Activated CD4-positive, alpha-beta T cell treated with anti-CD3 and anti-CD28 coated beads, Interleukin-2, amount 10 ng/mL, durations not matched to agents 24 days and 14 days (primary cell): ENCODE results near the gene OR51V1. TPM values are rescaled to one million over a fixed set of nuclear protein-coding genes. Genes with fewer than 3 reads are reported as not detected.

ENCODE experiments used
- DNase-seq: peaks from one replicate; pipeline ENCODE4 v3.0.0; 2022
- H3K27ac Mint-ChIP-seq: one replicate; pipeline ENCODE4 v1.8.0; 2022; ENCODE audit warnings: mild to moderate bottlenecking, mixed read lengths
- H3K27me3 Mint-ChIP-seq: one replicate; pipeline ENCODE4 v1.8.0; 2022; ENCODE audit warnings: mixed read lengths
- H3K36me3 Mint-ChIP-seq: one replicate; pipeline ENCODE4 v1.8.0; 2022; ENCODE audit warnings: low read depth, mild to moderate bottlenecking, mixed read lengths
- H3K4me1 Mint-ChIP-seq: one replicate; pipeline ENCODE4 v1.8.0; 2021; ENCODE audit warnings: mixed read lengths
- H3K4me3 Mint-ChIP-seq: one replicate; pipeline ENCODE4 v1.8.0; 2022; ENCODE audit warnings: mild to moderate bottlenecking, moderate library complexity, mixed read lengths
- H3K9me3 Mint-ChIP-seq: one replicate; pipeline ENCODE4 v1.8.0; 2021; ENCODE audit warnings: mixed read lengths
- intact Hi-C: fragments of 100-400 bp; cut with micrococcal nuclease; formaldehyde crosslinking; loops from one replicate; pipeline ENCODE4 v1.15.1; 2023
- total RNA-seq: library from RNA; stranded (reverse); gene quantifications from 2 replicates; pipeline ENCODE4 v1.2.3, GENCODE V29; 2022

Gene OR51V1
- total RNA-seq, 1 donor from 2014 or later = not detected

DNA sequence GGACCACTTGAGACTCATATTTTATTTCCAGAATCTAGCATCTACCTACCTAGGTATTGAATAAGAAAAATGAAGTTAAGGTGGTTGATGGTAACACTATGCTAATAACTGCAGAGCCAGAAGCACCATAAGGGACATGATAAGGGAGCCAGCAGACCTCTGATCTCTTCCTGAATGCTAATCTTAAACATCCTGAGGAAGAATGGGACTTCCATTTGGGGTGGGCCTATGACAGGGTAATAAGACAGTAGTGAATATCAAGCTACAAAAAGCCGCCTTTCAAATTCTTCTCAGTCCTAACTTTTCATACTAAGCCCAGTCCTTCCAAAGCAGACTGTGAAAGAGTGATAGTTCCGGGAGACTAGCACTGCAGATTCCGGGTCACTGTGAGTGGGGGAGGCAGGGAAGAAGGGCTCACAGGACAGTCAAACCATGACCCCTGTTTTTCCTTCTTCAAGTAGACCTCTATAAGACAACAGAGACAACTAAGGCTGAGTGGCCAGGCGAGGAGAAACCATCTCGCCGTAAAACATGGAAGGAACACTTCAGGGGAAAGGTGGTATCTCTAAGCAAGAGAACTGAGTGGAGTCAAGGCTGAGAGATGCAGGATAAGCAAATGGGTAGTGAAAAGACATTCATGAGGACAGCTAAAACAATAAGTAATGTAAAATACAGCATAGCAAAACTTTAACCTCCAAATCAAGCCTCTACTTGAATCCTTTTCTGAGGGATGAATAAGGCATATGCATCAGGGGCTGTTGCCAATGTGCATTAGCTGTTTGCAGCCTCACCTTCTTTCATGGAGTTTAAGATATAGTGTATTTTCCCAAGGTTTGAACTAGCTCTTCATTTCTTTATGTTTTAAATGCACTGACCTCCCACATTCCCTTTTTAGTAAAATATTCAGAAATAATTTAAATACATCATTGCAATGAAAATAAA, 24.3 kb upstream of the OR51V1 start:
- no peaks in the 10 kb centered on the region for H3K36me3 Mint-ChIP-seq
- H3K27me3 Mint-ChIP-seq = no peaks in the 10 kb centered on the region
- no peaks in the 10 kb centered on the region for H3K9me3 Mint-ChIP-seq
- no peak overlapping the region for H3K4me3 Mint-ChIP-seq
- intact Hi-C loops = no loop called here
- no peak overlapping the region for H3K27ac Mint-ChIP-seq
- no peaks in the 10 kb centered on the region for H3K4me1 Mint-ChIP-seq
- DNase-seq = no peak

DNA sequence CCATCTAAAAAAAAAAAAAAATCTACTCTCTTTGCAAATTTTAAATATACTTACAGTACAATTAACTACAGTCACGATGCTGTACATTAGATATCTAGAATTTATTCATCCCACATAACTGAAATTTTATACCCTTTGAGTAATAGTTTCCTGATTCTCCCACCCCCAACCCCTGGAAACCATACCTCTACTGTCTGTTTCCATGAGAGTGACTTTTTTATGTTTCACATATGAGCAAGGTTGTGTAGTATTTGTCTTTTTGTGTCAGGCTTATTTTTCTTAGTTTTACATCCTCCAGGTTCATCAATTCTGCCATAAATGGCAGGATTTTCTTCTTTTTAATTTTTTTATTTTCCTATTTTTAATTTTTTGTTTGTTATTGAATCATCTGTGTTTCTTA, 23.2 kb upstream of the OR51V1 start:
- Mint-ChIP-seq H3K36me3 (no peaks in the 10 kb centered on the region), H3K9me3 (no peaks in the 10 kb centered on the region), H3K4me1 (no peaks in the 10 kb centered on the region), H3K27ac (no peak overlapping the region), H3K27me3 (no peaks in the 10 kb centered on the region), H3K4me3 (no peak overlapping the region)
- no peak for DNase-seq
- intact Hi-C loops = no loop called here

DNA sequence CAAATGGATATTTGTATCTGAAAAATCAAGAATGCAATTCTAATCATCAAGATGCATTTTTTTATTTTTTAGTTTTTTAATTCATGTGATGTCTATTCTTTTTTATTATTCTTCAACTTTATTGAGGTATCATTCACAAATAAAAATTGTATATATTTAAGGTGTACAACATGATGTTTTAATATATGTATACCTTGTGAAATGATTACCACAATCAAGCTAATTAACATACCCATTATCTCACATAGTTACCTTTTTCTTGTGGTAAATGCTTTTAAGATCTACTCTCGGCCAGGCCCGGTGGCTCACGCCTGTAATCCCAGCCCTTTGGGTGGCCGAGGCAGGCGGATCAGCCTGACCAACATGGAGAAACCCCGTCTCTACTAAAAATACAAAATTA, 22.7 kb upstream of the OR51V1 start:
- Mint-ChIP-seq H3K4me1 (no peaks in the 10 kb centered on the region), H3K36me3 (no peaks in the 10 kb centered on the region)
- DNase-seq = no peak

DNA sequence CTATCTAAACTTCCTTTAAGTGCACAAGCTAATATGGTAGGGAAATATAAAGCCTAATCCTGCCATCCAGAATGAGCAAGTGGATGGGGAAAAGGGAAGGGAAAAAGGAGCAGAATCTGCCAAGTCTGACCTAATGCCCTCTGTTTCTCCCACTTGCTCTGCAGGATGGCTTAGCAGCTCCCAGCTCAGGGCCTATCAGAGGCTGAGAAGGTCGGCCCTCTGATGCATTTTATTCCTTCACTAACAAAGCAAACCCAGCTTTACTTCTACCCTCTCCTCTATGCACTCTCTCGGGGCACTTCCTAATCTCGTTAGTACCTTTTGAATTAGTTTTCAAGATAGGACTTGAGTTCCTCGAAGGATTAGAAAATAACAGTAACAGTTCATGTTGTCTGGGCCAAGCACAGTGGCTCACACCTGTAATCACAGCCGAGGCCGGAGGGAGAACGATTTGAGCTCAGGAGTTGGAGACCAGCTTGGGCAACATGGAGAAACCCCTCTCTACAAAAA, 9.9 kb upstream of the OR51V1 start:
- no peak overlapping the region for H3K4me3 Mint-ChIP-seq
- no peak for DNase-seq
- no peaks in the 10 kb centered on the region for H3K9me3 Mint-ChIP-seq
- H3K27ac Mint-ChIP-seq = no peak overlapping the region
- no peaks in the 10 kb centered on the region for H3K36me3 Mint-ChIP-seq
- H3K27me3 Mint-ChIP-seq = no peaks in the 10 kb centered on the region
- intact Hi-C loops = no loop called here
- no peaks in the 10 kb centered on the region for H3K4me1 Mint-ChIP-seq

More for the DNA sequence above, 22.7 kb upstream of the OR51V1 start:
- H3K27ac Mint-ChIP-seq = no peak overlapping the region
- no peaks in the 10 kb centered on the region for H3K9me3 Mint-ChIP-seq
- no peaks in the 10 kb centered on the region for H3K27me3 Mint-ChIP-seq
- H3K4me3 Mint-ChIP-seq = no peak overlapping the region
- intact Hi-C loops = no loop called here

- Mint-ChIP-seq H3K27ac (no peak overlapping the region), H3K4me1 (no peaks in the 10 kb centered on the region), H3K36me3 (no peaks in the 10 kb centered on the region), H3K27me3 (no peaks in the 10 kb centered on the region), H3K4me3 (no peak overlapping the region), H3K9me3 (no peaks in the 10 kb centered on the region)
- intact Hi-C loops = no loop called here
- DNase-seq = no peak
Measured at GRCh38 chr11:5204787-5205186, 4.3 kb upstream of the OR51V1 start.

GRCh38 chr11:5203366-5203765, 2.9 kb upstream of the OR51V1 start:
- no peak overlapping the region for H3K4me3 Mint-ChIP-seq
- H3K9me3 Mint-ChIP-seq = no peaks in the 10 kb centered on the region
- no peaks in the 10 kb centered on the region for H3K27me3 Mint-ChIP-seq
- intact Hi-C loops = no loop called here
- no peak for DNase-seq
- H3K4me1 Mint-ChIP-seq = no peaks in the 10 kb centered on the region
- H3K36me3 Mint-ChIP-seq = no peaks in the 10 kb centered on the region
- no peak overlapping the region for H3K27ac Mint-ChIP-seq

GRCh38 chr11:5198285-5198684, 2.2 kb downstream of the OR51V1 start:
- Mint-ChIP-seq H3K27me3 (no peaks in the 10 kb centered on the region), H3K27ac (no peak overlapping the region), H3K9me3 (no peaks in the 10 kb centered on the region), H3K36me3 (no peaks in the 10 kb centered on the region), H3K4me1 (no peaks in the 10 kb centered on the region), H3K4me3 (no peak overlapping the region)
- intact Hi-C loops = no loop called here
- no peak for DNase-seq

- Mint-ChIP-seq H3K4me1 (no peaks in the 10 kb centered on the region), H3K27ac (no peak overlapping the region), H3K9me3 (no peaks in the 10 kb centered on the region), H3K4me3 (no peak overlapping the region), H3K36me3 (no peaks in the 10 kb centered on the region), H3K27me3 (no peaks in the 10 kb centered on the region)
- intact Hi-C loops = no loop called here
- no peak for DNase-seq
Measured at GRCh38 chr11:5197536-5197935, 2.9 kb downstream of the OR51V1 start.

GRCh38 chr11:5196731-5197130, 3.8 kb downstream of the OR51V1 start:
- Mint-ChIP-seq H3K27me3 (no peaks in the 10 kb centered on the region), H3K27ac (no peak overlapping the region), H3K4me3 (no peak overlapping the region), H3K4me1 (no peaks in the 10 kb centered on the region), H3K9me3 (no peaks in the 10 kb centered on the region), H3K36me3 (no peaks in the 10 kb centered on the region)
- intact Hi-C loops = no loop called here
- no peak for DNase-seq

GRCh38 chr11:5196067-5196466, 4.4 kb downstream of the OR51V1 start:
- no peak overlapping the region for H3K4me3 Mint-ChIP-seq
- no peaks in the 10 kb centered on the region for H3K36me3 Mint-ChIP-seq
- H3K4me1 Mint-ChIP-seq = no peaks in the 10 kb centered on the region

GRCh38 chr11:5192738-5193137, 7.7 kb downstream of the OR51V1 start:
- Mint-ChIP-seq H3K4me1 (no peaks in the 10 kb centered on the region), H3K27me3 (no peaks in the 10 kb centered on the region), H3K9me3 (no peaks in the 10 kb centered on the region), H3K27ac (no peak overlapping the region), H3K36me3 (no peaks in the 10 kb centered on the region), H3K4me3 (no peak overlapping the region)
- DNase-seq = no peak
- intact Hi-C loops = no loop called here

More at GRCh38 chr11:5196067-5196466, 4.4 kb downstream of the OR51V1 start:
- Mint-ChIP-seq H3K27me3 (no peaks in the 10 kb centered on the region), H3K9me3 (no peaks in the 10 kb centered on the region), H3K27ac (no peak overlapping the region)
- intact Hi-C loops = no loop called here
- no peak for DNase-seq

GRCh38 chr11:5188201-5188600, 12.3 kb downstream of the OR51V1 start:
- Mint-ChIP-seq H3K9me3 (no peaks in the 10 kb centered on the region), H3K4me1 (no peaks in the 10 kb centered on the region), H3K36me3 (no peaks in the 10 kb centered on the region), H3K4me3 (no peak overlapping the region), H3K27ac (no peak overlapping the region), H3K27me3 (no peaks in the 10 kb centered on the region)
- no peak for DNase-seq
- intact Hi-C loops = no loop called here

DNA sequence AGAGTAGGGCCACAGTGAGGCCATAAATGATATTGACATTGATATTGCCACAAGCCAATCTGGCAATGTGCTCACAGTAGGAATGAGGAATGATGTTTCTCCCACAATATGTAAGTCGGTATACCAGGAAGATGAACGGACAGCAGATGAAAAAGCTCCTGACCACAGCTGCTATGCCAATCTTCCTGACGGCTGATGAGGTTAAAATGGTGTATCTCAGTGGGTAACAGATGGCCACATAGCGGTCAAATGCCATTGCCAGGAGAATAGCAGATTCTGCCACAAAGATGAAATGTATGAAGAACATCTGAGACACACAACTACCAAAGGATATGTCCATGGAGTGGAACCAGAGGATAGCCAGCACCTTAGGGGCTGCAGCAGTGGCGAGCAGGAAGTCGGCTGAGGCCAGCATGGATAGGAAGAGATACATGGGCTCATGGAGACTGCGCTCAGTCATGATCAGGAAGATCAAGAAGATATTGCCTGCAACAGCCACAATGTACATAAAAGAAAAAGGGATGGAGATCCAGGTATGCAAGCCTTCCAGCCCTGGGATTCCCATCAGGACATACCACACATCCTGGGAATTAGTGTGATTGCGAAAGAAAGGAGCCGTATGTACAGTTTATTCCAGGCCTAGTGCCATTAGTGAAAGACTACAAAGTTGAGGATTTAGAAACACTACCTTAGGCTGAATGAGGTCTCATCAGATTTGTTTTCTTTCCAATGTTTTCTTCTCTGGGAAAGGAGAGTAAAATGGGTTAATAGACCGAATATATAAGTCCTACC, 22.2 kb downstream of the OR51V1 start:
- Mint-ChIP-seq H3K27me3 (no peaks in the 10 kb centered on the region), H3K27ac (no peak overlapping the region), H3K4me1 (no peaks in the 10 kb centered on the region), H3K9me3 (no peaks in the 10 kb centered on the region), H3K36me3 (no peaks in the 10 kb centered on the region), H3K4me3 (no peak overlapping the region)
- intact Hi-C loops = no loop called here
- no peak for DNase-seq

- no peak overlapping the region for H3K27ac Mint-ChIP-seq
- H3K9me3 Mint-ChIP-seq = no peaks in the 10 kb centered on the region
- no peaks in the 10 kb centered on the region for H3K27me3 Mint-ChIP-seq
- DNase-seq = no peak
- H3K4me1 Mint-ChIP-seq = no peaks in the 10 kb centered on the region
- no peak overlapping the region for H3K4me3 Mint-ChIP-seq
- no peaks in the 10 kb centered on the region for H3K36me3 Mint-ChIP-seq
- intact Hi-C loops = no loop called here
Measured at GRCh38 chr11:5174934-5175333, 25.5 kb downstream of the OR51V1 start.
